ENCODE measurements around the gene IFI27L1. TPM values are rescaled to one million over a fixed set of nuclear protein-coding genes. Genes with fewer than 3 reads are reported as not detected.

The IFI27L1 gene
- total RNA-seq, 1 experiment from 2014 or later: 27.6 TPM

DNA sequence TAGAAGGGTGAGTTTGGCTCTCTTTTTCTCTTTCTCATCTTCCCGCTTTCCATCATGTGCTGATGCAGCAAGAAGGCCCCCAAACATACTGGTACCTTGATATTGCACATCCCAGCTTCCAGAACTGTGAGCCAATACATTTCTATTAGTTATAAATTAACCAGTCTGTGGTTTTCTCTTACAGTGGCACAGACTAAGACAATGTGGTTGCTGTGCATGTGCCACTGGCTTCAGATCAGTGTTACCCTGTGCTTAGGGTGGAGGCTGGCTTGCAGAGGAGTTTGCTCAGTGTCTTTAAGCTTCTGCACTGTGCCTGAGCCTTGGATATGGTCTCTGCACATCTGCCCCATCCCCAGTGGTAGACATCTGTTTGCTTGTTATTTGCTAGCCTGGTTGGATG is 42.8 kb downstream of the IFI27L1 start:
- CTCF ChIA-PET: no interaction called here
- Mint-ChIP-seq H3K4me3 (no peak overlapping the region), H3K9me3 (peaks cover 14% of the 10 kb centered on the region), H3K27ac (no peak overlapping the region), H3K27me3 (ENCODE audit: low read depth) (peaks cover 22% of the 10 kb centered on the region), H3K36me3 (no peaks in the 10 kb centered on the region), H3K4me1 (peaks cover 5% of the 10 kb centered on the region)
- ATAC-seq (no peak), DNase-seq (ENCODE audit: low spot score) (no peak)
- TF ChIP-seq TCF7 (CRISPR knock-in tag; IDR thresholded peaks at IDR 0.05; ENCODE audit: low read depth) (no peak), NFYB (CRISPR knock-in tag; conservative IDR thresholded peaks at IDR 0.05; ENCODE audit: low read depth) (no peak), NFATC4 (CRISPR knock-in tag; IDR thresholded peaks at IDR 0.05) (no peak), ZNF121 (CRISPR knock-in tag; IDR thresholded peaks at IDR 0.05) (no peak), ESRRA (CRISPR knock-in tag; IDR thresholded peaks at IDR 0.05; ENCODE audit: borderline replicate concordance) (no peak), JAZF1 (CRISPR knock-in tag; IDR thresholded peaks at IDR 0.05) (no peak), RORB (CRISPR knock-in tag; IDR thresholded peaks at IDR 0.05) (no peak), GABPB1 (CRISPR knock-in tag; IDR thresholded peaks at IDR 0.05) (no peak), FOXP1 (CRISPR knock-in tag; IDR thresholded peaks at IDR 0.05; ENCODE audit: borderline replicate concordance) (no peak), FOXJ3 (CRISPR knock-in tag; IDR thresholded peaks at IDR 0.05; ENCODE audit: borderline replicate concordance) (no peak)
- TF ChIP-seq, protein P1, sequence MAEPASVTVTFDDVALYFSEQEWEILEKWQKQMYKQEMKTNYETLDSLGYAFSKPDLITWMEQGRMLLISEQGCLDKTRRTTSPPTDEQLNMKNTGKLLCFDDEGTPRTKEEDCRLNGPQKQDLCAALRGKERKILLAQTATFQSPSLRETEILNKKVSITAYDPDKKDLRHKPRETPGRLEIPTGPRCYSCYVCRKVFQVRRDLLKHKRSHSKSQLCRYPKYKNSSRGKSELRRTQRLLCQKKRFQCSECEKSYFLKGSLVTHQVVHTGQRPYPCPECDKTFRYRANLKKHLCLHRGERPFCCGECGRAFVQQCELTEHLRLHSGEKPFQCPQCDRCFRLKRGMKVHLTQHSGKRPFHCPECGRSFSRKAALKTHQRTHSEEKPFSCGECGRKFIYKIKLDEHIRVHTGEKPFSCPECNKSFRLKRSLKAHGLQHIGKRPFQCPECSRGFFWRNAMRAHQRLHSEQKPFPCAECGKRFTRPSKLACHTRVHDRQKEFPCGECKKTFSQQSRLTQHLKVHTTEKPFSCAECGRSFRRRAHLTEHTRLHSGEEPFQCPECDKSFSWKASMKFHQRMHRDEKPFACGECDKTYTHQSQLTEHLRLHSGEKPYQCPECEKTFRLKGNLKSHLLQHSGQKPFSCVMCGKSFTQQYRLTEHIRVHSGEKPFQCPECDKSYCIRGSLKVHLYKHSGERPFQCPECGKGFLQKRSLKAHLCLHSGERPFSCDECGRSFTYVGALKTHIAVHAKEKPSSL (CRISPR knock-in tag; conservative IDR thresholded peaks at IDR 0.05): no peak
- TF ChIP-seq, protein P2, sequence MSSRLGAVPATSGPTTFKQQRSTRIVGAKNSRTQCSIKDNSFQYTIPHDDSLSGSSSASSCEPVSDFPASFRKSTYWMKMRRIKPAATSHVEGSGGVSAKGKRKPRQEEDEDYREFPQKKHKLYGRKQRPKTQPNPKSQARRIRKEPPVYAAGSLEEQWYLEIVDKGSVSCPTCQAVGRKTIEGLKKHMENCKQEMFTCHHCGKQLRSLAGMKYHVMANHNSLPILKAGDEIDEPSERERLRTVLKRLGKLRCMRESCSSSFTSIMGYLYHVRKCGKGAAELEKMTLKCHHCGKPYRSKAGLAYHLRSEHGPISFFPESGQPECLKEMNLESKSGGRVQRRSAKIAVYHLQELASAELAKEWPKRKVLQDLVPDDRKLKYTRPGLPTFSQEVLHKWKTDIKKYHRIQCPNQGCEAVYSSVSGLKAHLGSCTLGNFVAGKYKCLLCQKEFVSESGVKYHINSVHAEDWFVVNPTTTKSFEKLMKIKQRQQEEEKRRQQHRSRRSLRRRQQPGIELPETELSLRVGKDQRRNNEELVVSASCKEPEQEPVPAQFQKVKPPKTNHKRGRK (CRISPR knock-in tag; IDR thresholded peaks at IDR 0.05; ENCODE audit: borderline replicate concordance): no peak
- TF ChIP-seq, protein P3, sequence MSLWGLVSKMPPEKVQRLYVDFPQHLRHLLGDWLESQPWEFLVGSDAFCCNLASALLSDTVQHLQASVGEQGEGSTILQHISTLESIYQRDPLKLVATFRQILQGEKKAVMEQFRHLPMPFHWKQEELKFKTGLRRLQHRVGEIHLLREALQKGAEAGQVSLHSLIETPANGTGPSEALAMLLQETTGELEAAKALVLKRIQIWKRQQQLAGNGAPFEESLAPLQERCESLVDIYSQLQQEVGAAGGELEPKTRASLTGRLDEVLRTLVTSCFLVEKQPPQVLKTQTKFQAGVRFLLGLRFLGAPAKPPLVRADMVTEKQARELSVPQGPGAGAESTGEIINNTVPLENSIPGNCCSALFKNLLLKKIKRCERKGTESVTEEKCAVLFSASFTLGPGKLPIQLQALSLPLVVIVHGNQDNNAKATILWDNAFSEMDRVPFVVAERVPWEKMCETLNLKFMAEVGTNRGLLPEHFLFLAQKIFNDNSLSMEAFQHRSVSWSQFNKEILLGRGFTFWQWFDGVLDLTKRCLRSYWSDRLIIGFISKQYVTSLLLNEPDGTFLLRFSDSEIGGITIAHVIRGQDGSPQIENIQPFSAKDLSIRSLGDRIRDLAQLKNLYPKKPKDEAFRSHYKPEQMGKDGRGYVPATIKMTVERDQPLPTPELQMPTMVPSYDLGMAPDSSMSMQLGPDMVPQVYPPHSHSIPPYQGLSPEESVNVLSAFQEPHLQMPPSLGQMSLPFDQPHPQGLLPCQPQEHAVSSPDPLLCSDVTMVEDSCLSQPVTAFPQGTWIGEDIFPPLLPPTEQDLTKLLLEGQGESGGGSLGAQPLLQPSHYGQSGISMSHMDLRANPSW (CRISPR knock-in tag; conservative IDR thresholded peaks at IDR 0.05; ENCODE audit: low read depth): no peak
- TF ChIP-seq, protein P4, sequence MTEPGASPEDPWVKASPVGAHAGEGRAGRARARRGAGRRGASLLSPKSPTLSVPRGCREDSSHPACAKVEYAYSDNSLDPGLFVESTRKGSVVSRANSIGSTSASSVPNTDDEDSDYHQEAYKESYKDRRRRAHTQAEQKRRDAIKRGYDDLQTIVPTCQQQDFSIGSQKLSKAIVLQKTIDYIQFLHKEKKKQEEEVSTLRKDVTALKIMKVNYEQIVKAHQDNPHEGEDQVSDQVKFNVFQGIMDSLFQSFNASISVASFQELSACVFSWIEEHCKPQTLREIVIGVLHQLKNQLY (CRISPR knock-in tag; IDR thresholded peaks at IDR 0.05): no peak
- POLR2A ChIA-PET: no interaction called here

DNA sequence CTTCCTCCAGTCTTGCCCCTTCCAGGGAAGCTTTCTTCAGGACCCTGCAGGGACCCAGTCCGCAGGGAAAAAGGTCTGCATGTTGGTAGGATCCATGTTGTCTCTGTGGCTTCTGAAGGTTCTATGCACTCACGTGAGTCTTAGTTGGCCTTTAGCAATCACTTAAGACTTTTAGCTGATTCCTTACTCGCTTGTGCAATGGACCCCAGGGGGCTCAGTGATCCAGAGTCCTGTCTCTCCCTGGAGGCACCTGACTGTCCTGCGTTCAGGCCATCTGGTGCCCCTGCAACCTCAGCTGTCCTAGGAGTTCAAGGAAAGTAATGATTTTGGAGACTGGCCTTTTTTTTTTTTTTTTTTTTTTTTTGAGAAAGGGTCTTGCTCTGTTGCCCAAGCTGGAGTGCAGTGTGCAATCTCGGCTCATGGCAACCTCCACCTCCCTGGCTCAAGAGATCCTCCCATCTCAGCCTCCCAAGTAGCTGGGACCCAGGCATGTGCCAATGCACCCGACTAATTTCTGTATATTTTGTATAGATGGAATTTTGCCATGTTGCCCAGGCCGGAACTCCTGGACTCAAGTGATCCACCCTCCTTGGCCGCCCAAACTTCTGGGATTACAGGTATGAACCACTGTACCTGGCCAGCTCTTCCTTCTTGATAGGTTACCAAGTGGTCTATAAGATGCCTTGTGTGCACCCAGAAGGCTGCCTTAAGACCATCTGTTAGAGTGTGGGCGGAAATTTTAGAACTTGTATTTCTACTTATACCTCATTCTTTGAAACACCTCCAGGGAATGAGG is 43.7 kb downstream of the IFI27L1 start:
- ATAC-seq (no peak), DNase-seq (ENCODE audit: low spot score) (no peak)
- Mint-ChIP-seq H3K9me3 (peaks cover 10% of the 10 kb centered on the region), H3K27me3 (ENCODE audit: low read depth) (peaks cover 18% of the 10 kb centered on the region), H3K4me1 (peaks cover 7% of the 10 kb centered on the region), H3K4me3 (no peak overlapping the region), H3K36me3 (no peaks in the 10 kb centered on the region), H3K27ac (no peak overlapping the region)
- CTCF ChIA-PET: interaction anchor here (0.6 to 1.6 kb wide), 2 partner anchors 12 to 89 kb away, joined by 3 to 5 read pairs; no protein-coding TSS in a partner anchor
- POLR2A ChIA-PET: interaction anchor here (0.9 kb wide), 1 partner anchor 73 kb away, joined by 3 read pairs; no protein-coding TSS in a partner anchor
- TF ChIP-seq, protein P5, sequence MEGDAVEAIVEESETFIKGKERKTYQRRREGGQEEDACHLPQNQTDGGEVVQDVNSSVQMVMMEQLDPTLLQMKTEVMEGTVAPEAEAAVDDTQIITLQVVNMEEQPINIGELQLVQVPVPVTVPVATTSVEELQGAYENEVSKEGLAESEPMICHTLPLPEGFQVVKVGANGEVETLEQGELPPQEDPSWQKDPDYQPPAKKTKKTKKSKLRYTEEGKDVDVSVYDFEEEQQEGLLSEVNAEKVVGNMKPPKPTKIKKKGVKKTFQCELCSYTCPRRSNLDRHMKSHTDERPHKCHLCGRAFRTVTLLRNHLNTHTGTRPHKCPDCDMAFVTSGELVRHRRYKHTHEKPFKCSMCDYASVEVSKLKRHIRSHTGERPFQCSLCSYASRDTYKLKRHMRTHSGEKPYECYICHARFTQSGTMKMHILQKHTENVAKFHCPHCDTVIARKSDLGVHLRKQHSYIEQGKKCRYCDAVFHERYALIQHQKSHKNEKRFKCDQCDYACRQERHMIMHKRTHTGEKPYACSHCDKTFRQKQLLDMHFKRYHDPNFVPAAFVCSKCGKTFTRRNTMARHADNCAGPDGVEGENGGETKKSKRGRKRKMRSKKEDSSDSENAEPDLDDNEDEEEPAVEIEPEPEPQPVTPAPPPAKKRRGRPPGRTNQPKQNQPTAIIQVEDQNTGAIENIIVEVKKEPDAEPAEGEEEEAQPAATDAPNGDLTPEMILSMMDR (IDR thresholded peaks at IDR 0.05): no peak
- TF ChIP-seq, protein P6, sequence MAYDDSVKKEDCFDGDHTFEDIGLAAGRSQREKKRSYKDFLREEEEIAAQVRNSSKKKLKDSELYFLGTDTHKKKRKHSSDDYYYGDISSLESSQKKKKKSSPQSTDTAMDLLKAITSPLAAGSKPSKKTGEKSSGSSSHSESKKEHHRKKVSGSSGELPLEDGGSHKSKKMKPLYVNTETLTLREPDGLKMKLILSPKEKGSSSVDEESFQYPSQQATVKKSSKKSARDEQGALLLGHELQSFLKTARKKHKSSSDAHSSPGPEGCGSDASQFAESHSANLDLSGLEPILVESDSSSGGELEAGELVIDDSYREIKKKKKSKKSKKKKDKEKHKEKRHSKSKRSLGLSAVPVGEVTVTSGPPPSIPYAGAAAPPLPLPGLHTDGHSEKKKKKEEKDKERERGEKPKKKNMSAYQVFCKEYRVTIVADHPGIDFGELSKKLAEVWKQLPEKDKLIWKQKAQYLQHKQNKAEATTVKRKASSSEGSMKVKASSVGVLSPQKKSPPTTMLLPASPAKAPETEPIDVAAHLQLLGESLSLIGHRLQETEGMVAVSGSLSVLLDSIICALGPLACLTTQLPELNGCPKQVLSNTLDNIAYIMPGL (CRISPR knock-in tag; IDR thresholded peaks at IDR 0.05): no peak
- TF ChIP-seq KAT7 (CRISPR knock-in tag; IDR thresholded peaks at IDR 0.05; ENCODE audit: borderline replicate concordance) (no peak), GABPB1 (CRISPR knock-in tag; IDR thresholded peaks at IDR 0.05) (no peak), ZBTB21 (CRISPR knock-in tag; IDR thresholded peaks at IDR 0.05; ENCODE audit: borderline replicate concordance) (no peak), ELF4 (CRISPR knock-in tag; IDR thresholded peaks at IDR 0.05; ENCODE audit: low read depth) (no peak), ZNF317 (CRISPR knock-in tag; IDR thresholded peaks at IDR 0.05; ENCODE audit: borderline replicate concordance, low read depth) (no peak)
- TF ChIP-seq, protein P7, sequence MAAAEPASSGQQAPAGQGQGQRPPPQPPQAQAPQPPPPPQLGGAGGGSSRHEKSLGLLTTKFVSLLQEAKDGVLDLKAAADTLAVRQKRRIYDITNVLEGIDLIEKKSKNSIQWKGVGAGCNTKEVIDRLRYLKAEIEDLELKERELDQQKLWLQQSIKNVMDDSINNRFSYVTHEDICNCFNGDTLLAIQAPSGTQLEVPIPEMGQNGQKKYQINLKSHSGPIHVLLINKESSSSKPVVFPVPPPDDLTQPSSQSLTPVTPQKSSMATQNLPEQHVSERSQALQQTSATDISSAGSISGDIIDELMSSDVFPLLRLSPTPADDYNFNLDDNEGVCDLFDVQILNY (CRISPR knock-in tag; IDR thresholded peaks at IDR 0.05): no peak

Measured in WTC11 (cell line).